Activated B cell treated with CpG ODN at 0.5 μM for 24 hours (primary cell): ENCODE data around the gene PRKN. TPM values are rescaled to one million over a fixed set of nuclear protein-coding genes. Genes with fewer than 3 reads are reported as not detected.

ENCODE experiments used
- ATAC-seq: fragments of 200-7000 bp; cut with Tn5 transposase; one replicate; pipeline ENCODE4 v1.10.0; 2021; ENCODE audit warnings: low read depth, mild to moderate bottlenecking, moderate library complexity
- CTCF ChIA-PET: fragments of 350-600 bp; sonication (Branson Sonifier 250); formaldehyde crosslinking; loops from one replicate; lab custom pipeline; 2021; ENCODE audit warnings: antibody characterized with exemption; lab: Charles Lee
- POLR2A ChIA-PET: fragments of 350-600 bp; sonication (Branson Sonifier 250); formaldehyde crosslinking; loops from one replicate; lab custom pipeline; 2021; ENCODE audit warnings: antibody characterized with exemption; lab: Charles Lee
- DNase-seq: peaks from one replicate; pipeline ENCODE4 v3.0.0; 2022
- H3K27ac Mint-ChIP-seq: one replicate; pipeline ENCODE4 v1.8.0; 2020; ENCODE audit warnings: mixed read lengths
- H3K27me3 Mint-ChIP-seq: one replicate; pipeline ENCODE4 v1.8.0; 2021; ENCODE audit warnings: mixed read lengths
- H3K36me3 Mint-ChIP-seq: one replicate; pipeline ENCODE4 v1.8.0; 2021; ENCODE audit warnings: low read depth, mixed read lengths
- H3K4me1 Mint-ChIP-seq: one replicate; pipeline ENCODE4 v1.8.0; 2021; ENCODE audit warnings: mixed read lengths
- H3K4me3 Mint-ChIP-seq: one replicate; pipeline ENCODE4 v1.8.0; 2020; ENCODE audit warnings: mild to moderate bottlenecking, mixed read lengths
- H3K9me3 Mint-ChIP-seq: one replicate; pipeline ENCODE4 v1.8.0; 2020; ENCODE audit warnings: mixed read lengths
- CTCF ChIP-seq: fragments of 200-600 bp; IDR thresholded peaks from one replicate; pipeline ENCODE4 v1.8.0; 2022; ENCODE audit warnings: antibody characterized with exemption, mild to moderate bottlenecking
- intact Hi-C: fragments of 100-400 bp; cut with micrococcal nuclease; formaldehyde crosslinking; loops from one replicate; pipeline ENCODE4 v1.15.1; 2024
- total RNA-seq: library from RNA; stranded (reverse); gene quantifications from 2 replicates; pipeline ENCODE4 v1.2.3, GENCODE V29; 2022

The PRKN gene
- total RNA-seq, 1 donor from 2014 or later = 2.3 TPM

GRCh38 chr6:162179196-162179951 lies 548.2 kb downstream of the PRKN start:
- TF ChIP-seq CTCF = no peak
- H3K4me1 Mint-ChIP-seq = peaks cover 13% of the 10 kb centered on the region
- H3K9me3 Mint-ChIP-seq = no peaks in the 10 kb centered on the region
- POLR2A ChIA-PET = no interaction called here
- no peaks in the 10 kb centered on the region for H3K27me3 Mint-ChIP-seq
- H3K36me3 Mint-ChIP-seq = no peaks in the 10 kb centered on the region
- CTCF ChIA-PET = no interaction called here
- no peak overlapping the region for H3K4me3 Mint-ChIP-seq
- intact Hi-C loops = no loop called here
- DNase-seq = no peak
- no peak overlapping the region for H3K27ac Mint-ChIP-seq
- no peak for ATAC-seq

GRCh38 chr6:162178666-162179065 lies 548.9 kb downstream of the PRKN start:
- Mint-ChIP-seq H3K36me3 (no peaks in the 10 kb centered on the region), H3K27me3 (no peaks in the 10 kb centered on the region), H3K9me3 (no peaks in the 10 kb centered on the region), H3K4me1 (peaks cover 13% of the 10 kb centered on the region), H3K4me3 (no peak overlapping the region), H3K27ac (no peak overlapping the region)
- ATAC-seq (no peak), DNase-seq (no peak)
- ChIA-PET POLR2A (no interaction called here), CTCF (no interaction called here)
- intact Hi-C loops = no loop called here
- no peak for TF ChIP-seq CTCF

- no peak overlapping the region for H3K27ac Mint-ChIP-seq
- no peaks in the 10 kb centered on the region for H3K9me3 Mint-ChIP-seq
- intact Hi-C loops = no loop called here
- ChIA-PET CTCF (no interaction called here), POLR2A (no interaction called here)
- no peak for TF ChIP-seq CTCF
- H3K36me3 Mint-ChIP-seq = no peaks in the 10 kb centered on the region
- no peak for ATAC-seq
- no peak for DNase-seq
- no peak overlapping the region for H3K4me3 Mint-ChIP-seq
- H3K27me3 Mint-ChIP-seq = no peaks in the 10 kb centered on the region
- H3K4me1 Mint-ChIP-seq = peaks cover 13% of the 10 kb centered on the region
These were observed 549.3 kb downstream of the PRKN start for GRCh38 chr6:162178266-162178665.

GRCh38 chr6:162177746-162178145 lies 549.8 kb downstream of the PRKN start:
- CTCF ChIA-PET = no interaction called here
- no peak overlapping the region for H3K27ac Mint-ChIP-seq
- H3K9me3 Mint-ChIP-seq = no peaks in the 10 kb centered on the region
- TF ChIP-seq CTCF = no peak
- no peaks in the 10 kb centered on the region for H3K27me3 Mint-ChIP-seq
- intact Hi-C loops = no loop called here
- H3K4me3 Mint-ChIP-seq = no peak overlapping the region
- POLR2A ChIA-PET = no interaction called here
- peaks cover 13% of the 10 kb centered on the region for H3K4me1 Mint-ChIP-seq
- DNase-seq = no peak
- ATAC-seq = no peak
- H3K36me3 Mint-ChIP-seq = no peaks in the 10 kb centered on the region

- ChIA-PET CTCF (no interaction called here), POLR2A (no interaction called here)
- ATAC-seq (no peak), DNase-seq (no peak)
- Mint-ChIP-seq H3K27me3 (no peaks in the 10 kb centered on the region), H3K27ac (no peak overlapping the region), H3K4me3 (no peak overlapping the region), H3K9me3 (no peaks in the 10 kb centered on the region), H3K36me3 (no peaks in the 10 kb centered on the region), H3K4me1 (no peaks in the 10 kb centered on the region)
- TF ChIP-seq CTCF = no peak
- intact Hi-C loops = no loop called here
These were observed 554.1 kb downstream of the PRKN start for GRCh38 chr6:162173466-162173865.
